GM21619 (cell line): ENCODE results near the gene EMX2.

Experiments
- ATAC-seq: cut with Tn5 transposase; IDR thresholded peaks from one replicate; pipeline ENCODE4 v1.9.1; 2021; ENCODE audit not compliant: unreplicated experiment

EMX2 gene

GRCh38 chr10:117531371-117532002 lies 11.1 kb upstream of the EMX2 start:
- no peak for ATAC-seq

GRCh38 chr10:117532003-117532385 lies 10.6 kb upstream of the EMX2 start:
- ATAC-seq = no peak

- ATAC-seq = no peak
Measured at GRCh38 chr10:117532451-117533107, 10.0 kb upstream of the EMX2 start.

GRCh38 chr10:117533507-117534281 lies 8.9 kb upstream of the EMX2 start:
- no peak for ATAC-seq

- no peak for ATAC-seq
Measured at GRCh38 chr10:117534321-117535297, 7.9 kb upstream of the EMX2 start.

GRCh38 chr10:117535298-117536071 lies 7.1 kb upstream of the EMX2 start:
- no peak for ATAC-seq

- ATAC-seq = no peak
Measured at GRCh38 chr10:117536072-117536865, 6.3 kb upstream of the EMX2 start.

GRCh38 chr10:117536866-117537435 lies 5.6 kb upstream of the EMX2 start:
- no peak for ATAC-seq

- peak; percentile 49 for ATAC-seq
Measured at GRCh38 chr10:117537436-117537903, 5.1 kb upstream of the EMX2 start.

GRCh38 chr10:117537904-117538524 lies 4.5 kb upstream of the EMX2 start:
- no peak for ATAC-seq

GRCh38 chr10:117539361-117539773 lies 3.2 kb upstream of the EMX2 start:
- no peak for ATAC-seq

GRCh38 chr10:117539903-117540639 lies 2.5 kb upstream of the EMX2 start:
- no peak for ATAC-seq

GRCh38 chr10:117540640-117541404 lies 1.7 kb upstream of the EMX2 start:
- no peak for ATAC-seq

GRCh38 chr10:117541405-117541908 lies 1.1 kb upstream of the EMX2 start:
- no peak for ATAC-seq

- no peak for ATAC-seq
Measured at GRCh38 chr10:117541909-117542705, 439 bp upstream of the EMX2 start.
